Nephron progenitor cell (in vitro differentiated cells): Measurements from ENCODE around the gene CHN2.

ENCODE experiments used
- DNase-seq: peaks from one replicate; pipeline ENCODE4 v3.0.0; 2021
- H3K27ac Mint-ChIP-seq: 2 replicates; pipeline ENCODE4 v1.8.0; 2021; ENCODE audit warnings: mild to moderate bottlenecking, moderate library complexity, mixed read lengths
- H3K27me3 Mint-ChIP-seq: 2 replicates; pipeline ENCODE4 v1.8.0; 2021; ENCODE audit warnings: mild to moderate bottlenecking, low read depth, mixed read lengths; ENCODE audit not compliant: poor library complexity
- H3K36me3 Mint-ChIP-seq: 2 replicates; pipeline ENCODE4 v1.8.0; 2021; ENCODE audit warnings: low read depth, mixed read lengths
- H3K4me1 Mint-ChIP-seq: 2 replicates; pipeline ENCODE4 v1.8.0; 2021; ENCODE audit warnings: mixed read lengths
- H3K4me3 Mint-ChIP-seq: 2 replicates; pipeline ENCODE4 v1.8.0; 2021; ENCODE audit warnings: mild to moderate bottlenecking, moderate library complexity, mixed read lengths
- H3K9me3 Mint-ChIP-seq: 2 replicates; pipeline ENCODE4 v1.8.0; 2021; ENCODE audit warnings: mild to moderate bottlenecking, moderate library complexity, mixed read lengths
- TF ChIP-seq, protein P1 (sequence below): fragments of 200-600 bp; sonication (generic); IDR thresholded peaks from 2 replicates; pipeline ENCODE4 v1.5.0; 2021; ENCODE audit warnings: antibody characterized with exemption

The CHN2 gene

DNA sequence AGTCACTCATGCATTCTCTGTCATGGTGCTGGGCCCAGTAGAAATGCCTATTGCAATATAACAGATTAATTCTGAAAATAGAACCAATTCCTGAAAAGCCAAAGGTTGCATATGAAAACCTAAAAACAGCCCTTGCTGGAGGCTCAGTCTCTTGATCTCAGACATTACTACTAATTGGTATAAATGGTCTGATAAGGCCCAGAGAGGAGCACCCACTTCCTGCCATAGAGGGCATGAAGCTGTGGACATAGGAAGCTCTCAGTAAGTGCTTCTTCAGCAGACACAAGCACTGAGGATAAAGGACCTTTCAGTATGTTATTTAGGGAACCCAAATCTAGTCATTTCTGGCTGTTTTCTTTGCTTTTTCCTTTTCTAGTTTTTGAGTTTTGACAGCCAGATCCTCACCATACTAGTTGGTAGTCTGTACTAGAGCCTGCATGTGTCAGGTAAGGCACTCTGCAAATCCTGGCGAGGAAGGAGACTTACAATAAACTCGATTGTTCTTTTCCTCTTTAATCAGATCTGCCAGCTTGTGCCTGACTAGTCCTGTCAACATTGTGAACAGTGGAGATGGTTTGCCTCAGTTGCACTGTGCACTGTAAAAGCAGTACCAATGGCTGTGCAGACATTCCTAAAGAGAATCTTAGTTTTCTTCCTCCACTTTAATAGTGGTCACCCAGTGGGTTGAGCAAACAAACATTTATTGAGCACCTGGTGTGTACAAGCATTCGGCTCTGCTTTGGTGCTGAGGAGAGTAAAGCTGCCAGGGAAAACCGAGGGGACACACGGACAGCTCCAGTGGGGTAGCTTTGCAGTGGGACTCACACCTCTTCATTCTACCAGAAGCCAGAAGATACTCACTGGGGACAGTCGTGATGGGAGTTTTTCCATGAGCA, 140.9 kb downstream of the CHN2 start:
- H3K4me3 Mint-ChIP-seq: no peak overlapping the region
- no peak for DNase-seq
- peaks cover 56% of the 10 kb centered on the region for H3K4me1 Mint-ChIP-seq
- H3K9me3 Mint-ChIP-seq: no peaks in the 10 kb centered on the region
- TF ChIP-seq, protein P1, sequence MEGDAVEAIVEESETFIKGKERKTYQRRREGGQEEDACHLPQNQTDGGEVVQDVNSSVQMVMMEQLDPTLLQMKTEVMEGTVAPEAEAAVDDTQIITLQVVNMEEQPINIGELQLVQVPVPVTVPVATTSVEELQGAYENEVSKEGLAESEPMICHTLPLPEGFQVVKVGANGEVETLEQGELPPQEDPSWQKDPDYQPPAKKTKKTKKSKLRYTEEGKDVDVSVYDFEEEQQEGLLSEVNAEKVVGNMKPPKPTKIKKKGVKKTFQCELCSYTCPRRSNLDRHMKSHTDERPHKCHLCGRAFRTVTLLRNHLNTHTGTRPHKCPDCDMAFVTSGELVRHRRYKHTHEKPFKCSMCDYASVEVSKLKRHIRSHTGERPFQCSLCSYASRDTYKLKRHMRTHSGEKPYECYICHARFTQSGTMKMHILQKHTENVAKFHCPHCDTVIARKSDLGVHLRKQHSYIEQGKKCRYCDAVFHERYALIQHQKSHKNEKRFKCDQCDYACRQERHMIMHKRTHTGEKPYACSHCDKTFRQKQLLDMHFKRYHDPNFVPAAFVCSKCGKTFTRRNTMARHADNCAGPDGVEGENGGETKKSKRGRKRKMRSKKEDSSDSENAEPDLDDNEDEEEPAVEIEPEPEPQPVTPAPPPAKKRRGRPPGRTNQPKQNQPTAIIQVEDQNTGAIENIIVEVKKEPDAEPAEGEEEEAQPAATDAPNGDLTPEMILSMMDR: no peak
- no peaks in the 10 kb centered on the region for H3K27me3 Mint-ChIP-seq
- peaks cover 7% of the 10 kb centered on the region for H3K36me3 Mint-ChIP-seq
- no peak overlapping the region for H3K27ac Mint-ChIP-seq

DNA sequence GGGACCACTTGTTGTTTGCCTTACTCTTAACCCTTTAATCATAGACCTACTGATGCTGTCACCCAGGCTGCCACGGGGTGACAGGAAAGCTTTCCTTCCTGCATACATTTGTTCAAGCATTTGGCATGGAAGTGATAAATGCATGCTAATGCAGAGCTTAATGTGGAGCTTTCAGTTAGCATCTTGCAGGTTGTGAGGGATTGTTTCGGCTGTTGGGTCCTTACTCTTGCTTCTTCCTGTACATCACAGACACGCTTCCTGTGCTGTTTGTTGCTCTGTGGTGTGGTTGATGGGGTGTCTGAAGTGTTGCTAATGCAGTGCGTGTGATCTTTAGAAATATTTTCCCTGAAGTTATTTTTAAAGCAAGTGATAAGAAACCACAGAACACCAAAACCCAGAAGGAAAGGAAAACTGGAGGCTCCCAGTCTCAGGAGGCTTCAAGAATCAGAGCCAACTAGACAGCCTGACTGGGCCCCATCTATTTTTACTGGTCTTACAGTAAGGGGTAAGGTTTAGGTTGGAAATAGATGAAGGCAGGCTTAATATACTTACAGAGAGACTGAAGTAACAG, 143.1 kb downstream of the CHN2 start:
- Mint-ChIP-seq H3K4me1 (peaks cover 38% of the 10 kb centered on the region), H3K36me3 (no peaks in the 10 kb centered on the region), H3K27ac (no peak overlapping the region), H3K9me3 (no peaks in the 10 kb centered on the region), H3K4me3 (no peak overlapping the region), H3K27me3 (no peaks in the 10 kb centered on the region)
- DNase-seq: no peak
- TF ChIP-seq, protein P1: no peak

DNA sequence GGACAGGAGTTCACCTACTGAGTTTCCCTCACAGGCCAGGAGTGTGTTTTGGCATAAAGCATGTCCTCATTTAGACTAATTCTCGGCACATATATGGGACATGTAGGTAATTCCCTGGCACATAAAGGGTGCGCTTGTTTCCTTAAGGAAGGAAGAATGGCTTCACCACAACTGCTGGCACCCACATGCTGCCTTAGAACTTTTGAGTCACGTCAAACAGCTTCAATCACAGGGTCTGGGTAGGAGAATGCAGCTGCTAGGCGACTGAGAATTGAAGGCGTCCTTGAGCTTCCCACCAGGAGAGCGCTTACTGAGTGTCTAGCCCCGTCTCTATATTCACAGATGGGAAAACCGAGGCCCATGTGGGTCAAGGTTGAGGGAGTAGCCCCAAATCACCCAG, 146.1 kb downstream of the CHN2 start:
- H3K36me3 Mint-ChIP-seq: no peaks in the 10 kb centered on the region
- TF ChIP-seq, protein P1: no peak
- H3K27me3 Mint-ChIP-seq: no peaks in the 10 kb centered on the region
- no peak overlapping the region for H3K27ac Mint-ChIP-seq
- H3K4me1 Mint-ChIP-seq: peaks cover 25% of the 10 kb centered on the region
- DNase-seq: no peak
- H3K4me3 Mint-ChIP-seq: no peak overlapping the region
- no peaks in the 10 kb centered on the region for H3K9me3 Mint-ChIP-seq

DNA sequence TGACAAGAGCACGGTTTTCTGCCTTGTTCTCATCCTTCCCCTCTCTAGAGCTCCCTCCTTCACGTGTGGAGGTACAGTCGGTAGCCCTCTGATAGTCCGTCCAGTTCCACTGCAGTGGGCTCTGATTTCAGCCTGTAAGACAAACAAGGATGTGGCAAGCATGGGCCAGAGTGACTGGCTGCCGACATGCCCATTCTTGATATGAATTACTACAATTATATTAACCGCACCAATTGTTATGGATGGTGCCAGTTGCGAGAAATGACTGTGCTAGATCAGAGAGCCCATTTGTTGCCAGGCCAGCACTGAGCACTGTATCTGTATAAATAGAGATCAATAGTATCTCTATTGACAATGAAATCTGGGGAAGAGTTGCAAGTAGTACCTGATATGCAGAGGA, 146.6 kb downstream of the CHN2 start:
- H3K4me1 Mint-ChIP-seq: peaks cover 21% of the 10 kb centered on the region
- TF ChIP-seq, protein P1: no peak
- H3K27ac Mint-ChIP-seq: no peak overlapping the region
- no peaks in the 10 kb centered on the region for H3K36me3 Mint-ChIP-seq
- DNase-seq: no peak
- no peaks in the 10 kb centered on the region for H3K27me3 Mint-ChIP-seq
- no peak overlapping the region for H3K4me3 Mint-ChIP-seq
- H3K9me3 Mint-ChIP-seq: no peaks in the 10 kb centered on the region

DNA sequence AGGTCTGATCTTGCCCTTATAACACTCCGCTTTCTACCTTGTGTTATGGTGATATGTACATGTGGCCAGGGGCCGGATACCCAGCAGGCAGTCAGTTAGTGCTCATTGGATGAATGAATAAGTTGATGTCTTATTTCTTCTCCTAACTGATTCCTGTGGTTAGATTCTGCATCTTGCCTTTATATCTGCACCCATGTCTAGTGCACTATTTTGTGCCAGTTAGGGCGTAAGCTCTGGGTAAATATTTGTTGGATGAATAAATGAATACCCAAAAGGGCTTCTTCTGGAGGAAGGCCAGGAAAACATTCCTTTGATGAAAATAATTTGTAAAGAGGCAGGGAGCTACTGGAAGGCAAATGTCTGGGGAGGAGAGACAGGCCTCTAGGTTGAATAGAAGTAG, 148.2 kb downstream of the CHN2 start:
- Mint-ChIP-seq H3K4me3 (no peak overlapping the region), H3K27ac (no peak overlapping the region), H3K9me3 (no peaks in the 10 kb centered on the region), H3K4me1 (peaks cover 8% of the 10 kb centered on the region), H3K36me3 (no peaks in the 10 kb centered on the region), H3K27me3 (peaks cover 6% of the 10 kb centered on the region)
- DNase-seq: no peak
- TF ChIP-seq, protein P1: no peak
